SHP77 treated with DMSO at 0.1 percent for 48 hours (cell line): ENCODE results near the gene SIGLEC14.

Experiments used
- DNase-seq: peaks from one replicate; lab custom pipeline; 2025; lab: John Stamatoyannopoulos, UW

The SIGLEC14 gene

DNA sequence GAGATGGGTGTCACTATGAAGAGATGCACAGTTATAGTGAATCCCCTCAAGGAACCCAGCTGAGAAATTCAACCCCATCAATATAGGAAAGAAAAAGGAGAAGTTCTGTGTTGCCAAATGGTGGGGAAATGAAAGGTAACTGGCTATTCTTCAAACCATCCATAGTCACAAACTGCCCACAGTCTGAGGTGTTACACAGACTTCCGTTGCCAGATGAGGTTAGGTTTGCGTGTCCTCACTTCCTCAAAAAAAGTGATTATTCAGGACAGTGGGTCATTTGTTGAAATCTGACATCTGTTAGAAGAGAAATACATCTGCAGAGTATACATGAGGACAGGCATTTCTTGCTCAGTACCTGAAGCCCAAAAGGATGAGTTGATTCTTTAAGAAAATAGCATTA, 25.4 kb downstream of the SIGLEC14 start:
- DNase-seq, result no peak

DNA sequence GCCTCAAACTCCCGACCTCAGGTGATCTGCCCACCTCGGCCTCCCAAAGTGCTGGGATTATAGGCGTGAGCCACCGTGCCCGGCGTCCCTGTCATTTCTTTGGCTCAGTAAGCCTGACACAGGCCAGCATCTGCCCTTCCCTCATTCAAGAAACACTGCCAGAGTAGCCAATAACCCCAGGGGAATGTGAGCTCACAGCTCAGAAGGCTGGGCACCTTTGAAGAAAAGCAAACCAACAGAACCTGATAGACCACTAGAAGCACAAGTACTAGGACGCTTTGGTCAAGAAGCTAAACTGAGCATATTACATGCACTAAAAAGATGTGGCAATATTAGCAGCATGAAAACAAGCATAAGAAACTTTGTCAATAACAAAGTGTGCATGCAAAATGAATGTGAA, 30.6 kb downstream of the SIGLEC14 start:
- no peak for DNase-seq

- no peak for DNase-seq
Observed at GRCh38 chr19:51614789-51615188, 31.8 kb downstream of the SIGLEC14 start.

DNA sequence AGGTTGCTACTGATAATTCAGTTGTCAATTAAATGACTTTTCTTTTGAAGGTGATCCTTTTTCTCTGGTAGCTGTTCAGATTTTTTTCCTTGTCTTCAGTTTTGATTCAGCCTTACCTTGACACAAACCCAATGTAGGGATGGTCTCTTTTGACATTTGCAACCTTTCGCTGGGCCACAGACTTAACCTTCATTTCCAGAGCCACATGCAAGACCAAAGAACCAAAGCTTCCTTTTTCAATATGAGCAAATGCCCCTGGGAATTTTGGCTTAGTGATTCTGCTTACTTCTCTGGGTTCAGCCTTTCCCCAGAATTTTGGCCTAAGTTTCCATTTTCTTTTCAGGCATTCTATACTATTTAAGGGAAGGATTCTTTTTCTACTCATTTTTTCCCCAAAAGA, 36.0 kb downstream of the SIGLEC14 start:
- DNase-seq, result no peak

DNA sequence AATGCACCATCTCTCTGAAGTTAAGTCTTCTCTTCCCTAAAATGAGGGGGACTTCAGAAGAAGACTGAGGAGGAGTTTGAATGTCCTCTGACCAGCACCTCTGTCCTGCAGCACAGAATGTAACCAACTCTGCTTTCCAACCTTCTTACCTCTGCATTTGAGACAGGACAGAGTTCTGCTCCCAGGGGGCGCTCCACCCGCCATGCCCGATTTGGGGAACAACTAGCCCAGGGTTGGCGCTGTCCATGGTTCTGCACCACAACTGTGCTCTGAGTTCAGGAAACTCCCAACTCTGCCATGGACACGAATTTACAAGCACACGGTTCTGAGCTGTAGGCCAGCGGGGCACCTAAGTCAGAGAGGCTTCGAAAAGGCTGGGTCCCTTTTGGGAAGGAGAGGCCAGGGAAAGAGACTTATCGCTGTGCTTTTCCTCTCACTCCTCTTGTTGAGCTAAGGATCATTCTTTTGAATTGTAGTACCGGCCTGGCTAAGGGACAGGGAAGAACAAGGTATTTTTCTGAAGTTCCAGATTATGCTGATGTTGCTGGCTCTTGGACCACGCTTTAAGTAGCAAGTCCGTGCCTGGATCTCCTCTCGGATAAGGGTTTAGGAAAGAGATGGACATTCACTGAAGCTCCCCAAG, 38.6 kb downstream of the SIGLEC14 start:
- DNase-seq, result peak; percentile 0

DNA sequence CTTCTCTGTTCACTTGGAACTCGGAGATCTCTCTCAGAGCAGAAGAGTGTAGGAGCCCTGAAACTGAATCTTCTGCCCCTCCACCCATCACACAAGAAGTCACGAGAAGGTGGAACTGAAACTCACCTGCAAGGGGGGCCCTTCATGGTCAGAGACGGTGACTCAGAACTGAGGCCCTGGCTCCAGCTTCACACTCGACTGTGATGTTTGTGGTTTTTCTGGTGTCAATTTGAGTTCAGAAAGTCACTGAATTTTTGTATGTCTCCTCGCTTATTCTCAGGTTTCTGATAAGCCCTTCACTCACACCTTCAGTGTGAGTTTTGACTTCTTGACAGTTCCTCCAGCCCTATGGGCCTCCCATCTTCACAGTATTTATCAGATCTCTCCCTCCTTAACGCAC, 39.5 kb downstream of the SIGLEC14 start:
- DNase-seq, result no peak

- DNase-seq, result no peak
Observed at GRCh38 chr19:51602189-51602854, 44.3 kb downstream of the SIGLEC14 start.

GRCh38 chr19:51600940-51601580, 45.6 kb downstream of the SIGLEC14 start:
- DNase-seq, result no peak

GRCh38 chr19:51599084-51599483, 47.5 kb downstream of the SIGLEC14 start:
- DNase-seq, result no peak

- no peak for DNase-seq
Observed at GRCh38 chr19:51598159-51598915, 48.3 kb downstream of the SIGLEC14 start.

DNA sequence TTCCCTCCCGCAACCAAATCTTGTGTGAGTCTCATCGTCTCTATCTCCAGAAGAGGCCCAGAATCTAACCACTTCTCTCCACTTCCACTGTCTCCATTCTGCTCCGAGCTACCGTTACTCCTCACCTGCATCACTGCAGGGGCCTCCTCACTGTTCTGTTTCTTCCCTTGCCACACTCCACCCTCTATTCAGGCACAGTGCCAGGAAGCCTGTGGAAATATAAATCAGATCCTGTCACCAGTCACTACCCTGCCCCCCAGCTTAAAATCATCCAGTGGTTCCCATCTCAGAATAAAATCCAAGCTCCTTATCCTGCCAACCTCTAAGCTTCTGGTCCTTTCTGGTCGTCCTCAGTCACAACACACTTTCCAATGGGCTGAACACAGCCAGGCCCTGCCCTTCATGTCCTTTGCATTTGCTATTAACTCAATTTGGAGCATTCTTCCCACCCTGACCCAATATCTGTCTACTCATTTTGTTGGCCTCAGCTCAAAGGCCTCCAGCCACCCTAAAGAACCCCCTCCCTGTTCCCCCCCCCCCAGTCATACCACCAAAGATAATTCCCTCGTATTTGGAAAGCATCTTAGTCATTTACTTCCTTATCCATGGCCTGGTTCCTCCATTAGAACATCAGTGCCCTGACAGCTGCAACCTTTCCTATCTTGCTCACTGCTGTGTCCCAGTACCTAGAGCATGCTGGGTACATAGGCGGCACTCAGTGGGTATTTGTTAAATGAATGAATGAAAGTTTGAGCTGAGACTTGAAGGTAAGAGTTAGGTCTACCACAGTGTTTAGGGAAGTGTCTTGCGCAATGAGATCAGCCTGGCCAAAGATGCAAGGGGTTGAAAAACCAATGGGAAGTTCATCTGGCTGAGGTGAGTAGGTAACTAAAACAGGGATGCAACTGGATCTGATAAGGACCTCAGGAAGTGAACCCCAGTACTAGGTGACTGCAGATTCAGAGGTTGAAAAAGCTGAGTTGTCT, 51.1 kb downstream of the SIGLEC14 start:
- no peak for DNase-seq

GRCh38 chr19:51594774-51595109, 51.9 kb downstream of the SIGLEC14 start:
- DNase-seq, result no peak

DNA sequence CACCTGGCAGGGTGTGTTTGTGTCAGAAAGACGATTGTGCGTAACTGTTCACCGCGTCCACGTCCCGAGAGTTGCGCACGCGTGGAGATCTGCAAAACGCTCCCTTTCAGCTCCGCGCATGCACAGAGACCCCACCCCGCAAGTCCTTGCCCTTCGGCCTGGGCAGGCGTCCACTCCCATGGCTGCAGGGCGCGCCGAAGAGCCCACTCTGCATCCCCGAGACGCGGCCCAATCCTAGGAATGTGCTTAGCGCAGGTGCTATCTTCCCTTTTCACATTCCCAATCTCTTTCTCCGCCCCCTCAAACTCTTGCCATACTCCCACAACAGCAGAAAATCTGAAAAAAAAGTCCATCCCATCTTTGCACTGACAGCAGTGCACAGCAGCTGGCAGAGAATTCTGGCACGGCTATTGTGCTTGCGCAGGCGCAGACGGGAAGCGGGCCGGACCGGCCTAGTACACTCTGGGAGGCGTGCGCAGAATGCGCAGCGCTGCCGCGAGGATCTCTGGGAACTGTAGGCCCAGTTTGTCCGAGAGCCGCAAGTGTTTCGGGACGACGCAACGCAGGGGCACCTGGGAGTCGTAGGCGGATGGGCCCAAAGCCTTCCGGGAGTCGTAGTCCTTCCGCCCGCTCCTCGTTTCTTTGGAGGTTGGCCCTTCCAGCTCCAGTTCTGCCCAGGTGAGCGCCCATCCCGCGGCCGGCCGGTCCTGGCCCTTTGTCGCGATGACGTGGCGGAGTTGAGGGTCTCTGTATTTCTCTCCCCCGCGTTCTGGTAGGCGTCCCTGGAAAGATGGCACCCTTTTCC, 52.5 kb downstream of the SIGLEC14 start:
- peak; percentile 90 for DNase-seq

- DNase-seq, result no peak
Observed at GRCh38 chr19:51593138-51593890, 53.3 kb downstream of the SIGLEC14 start.
